ENCODE measurements around the gene TRAPPC12.

- TF ChIP-seq EZH2 (IDR thresholded peaks at IDR 0.05; ENCODE audit: borderline replicate concordance, insufficient read depth, low read length, poor library complexity, severe bottlenecking) (no peak), CTCF (IDR thresholded peaks at IDR 0.05; ENCODE audit: poor library complexity, severe bottlenecking) (no peak), POLR2AphosphoS5 (IDR thresholded peaks at IDR 0.05) (no peak), EP300 (conservative IDR thresholded peaks at IDR 0.05; ENCODE audit: poor library complexity, severe bottlenecking) (no peak), REST (IDR thresholded peaks at IDR 0.05; ENCODE audit: borderline replicate concordance) (no peak), TAF1 (IDR thresholded peaks at IDR 0.05; ENCODE audit: low read depth) (no peak)
Observed at GRCh38 chr2:3387011-3387410, 7.5 kb downstream of the TRAPPC12 start.
